HepG2 (cell line): ENCODE measurements around the gene ANKRD13C. TPM values are rescaled to one million over a fixed set of nuclear protein-coding genes. Genes with fewer than 3 reads are reported as not detected.

Source experiments
- ATAC-seq: fragments of 200-7000 bp; cut with Tn5 transposase; 3 replicates; pipeline ENCODE4 v1.9.1; 2020; ENCODE audit warnings: mild to moderate bottlenecking, moderate library complexity
- BruUV-seq: library from RNA; stranded (reverse); fragments of 400-500 nt; replicated peaks from 2 replicates; lab custom pipeline; 2021; lab: Mats Ljungman, UMichigan
- CTCF ChIA-PET: fragments of 300-600 bp; formaldehyde crosslinking; extraction: SDS; loops from one replicate; lab custom pipeline; 2021; ENCODE audit warnings: low total read pairs, inconsistent platforms, low intra/inter-chr PET ratio; lab: Yijun Ruan, JAX
- POLR2A ChIA-PET: fragments of 350-600 bp; sonication (Branson Sonifier 250); formaldehyde crosslinking; loops from one replicate; lab custom pipeline; 2020; ENCODE audit warnings: antibody characterized with exemption, inconsistent platforms; lab: Yijun Ruan, JAX
- DNase-seq: peaks from one replicate; pipeline ENCODE4 v3.0.0-alpha.2; 2015; ENCODE audit warnings: low spot score
- FAIRE-seq: peaks from 3 replicates; lab custom pipeline; 2011; peaks lifted over from hg19 to GRCh38; lab: Jason Lieb, UNC
- H2AFZ ChIP-seq: one replicate; pipeline ENCODE4 v1.6.1; 2011; ENCODE audit warnings: low read length, inconsistent platforms
- H3K27ac ChIP-seq: fragments of 300-600 bp; 3 replicates; pipeline ENCODE4 v1.8.0; 2011; ENCODE audit warnings: mixed run types, mild to moderate bottlenecking, mixed read lengths, low read length, inconsistent platforms; ENCODE audit not compliant: insufficient read depth; ENCODE audit errors: extremely low read length
- H3K27me3 ChIP-seq, 2 experiments: fragments of 200-600 bp in 1 of 2; 2 replicates in 1 of 2; 3 replicates in 1 of 2; pipeline versions ENCODE4 v1.6.0 to v1.8.0; 2011; ENCODE audit warnings: low read length in 2 of 2, mild to moderate bottlenecking in 2 of 2, moderate library complexity in 2 of 2, inconsistent platforms in 1 of 2; ENCODE audit not compliant: insufficient read depth in 2 of 2, control insufficient read depth in 1 of 2
- H3K36me3 ChIP-seq, 2 experiments: fragments of 200-600 bp in 1 of 2; replicated peaks in 1 of 2; 2 replicates in 1 of 2; 3 replicates in 1 of 2; pipeline versions ENCODE4 v1.5.1 to v1.8.0; 2011; ENCODE audit warnings: low read length in 2 of 2, inconsistent platforms in 1 of 2; ENCODE audit not compliant: insufficient read depth in 2 of 2, control insufficient read depth in 1 of 2
- H3K4me1 ChIP-seq: 2 replicates; pipeline ENCODE4 v1.5.1; 2012; ENCODE audit warnings: low read length, inconsistent platforms; ENCODE audit not compliant: insufficient read depth
- H3K4me2 ChIP-seq: 2 replicates; pipeline ENCODE4 v1.6.0; 2011; ENCODE audit warnings: low read depth, low read length, inconsistent platforms
- H3K4me3 ChIP-seq, 3 experiments: fragments of 200-600 bp in 1 of 3; sonication (generic), shearing (Covaris generic) in 1 of 3; replicated peaks in 1 of 3; 2 replicates each; pipeline ENCODE4 v1.5.1; 2011 to 2016; ENCODE audit warnings: low read length in 3 of 3, inconsistent platforms in 2 of 3, low read depth in 2 of 3, mild to moderate bottlenecking in 2 of 3, control low read depth in 1 of 3, mixed read lengths in 1 of 3; ENCODE audit not compliant: insufficient read depth in 1 of 3
- H3K79me2 ChIP-seq: one replicate; pipeline ENCODE4 v1.6.1; 2011; ENCODE audit warnings: low read length, inconsistent platforms; ENCODE audit not compliant: insufficient read depth
- H3K9ac ChIP-seq: 2 replicates; pipeline ENCODE4 v1.6.0; 2011; ENCODE audit warnings: mild to moderate bottlenecking, low read depth, low read length, inconsistent platforms; ENCODE audit not compliant: insufficient read depth
- H3K9me3 ChIP-seq: 2 replicates; pipeline ENCODE4 v1.5.1; 2012; ENCODE audit warnings: mild to moderate bottlenecking, low read length
- H4K20me1 ChIP-seq: 2 replicates; pipeline ENCODE4 v1.6.0; 2011; ENCODE audit warnings: inconsistent platforms, mild to moderate bottlenecking, low read length, moderate library complexity; ENCODE audit not compliant: insufficient read depth
- ARHGAP35 ChIP-seq: sonication (generic); formaldehyde crosslinking; IDR thresholded peaks from 2 replicates; pipeline ENCODE4 v1.9.0; 2022; ENCODE audit warnings: mild to moderate bottlenecking, inconsistent platforms, moderate library complexity, missing genetic modification reagents, borderline replicate concordance
- ATF7 ChIP-seq, 2 experiments: fragments of 450-650 bp in 1 of 2; sonication (generic) in 1 of 2; formaldehyde crosslinking in 1 of 2; IDR thresholded peaks; 2 replicates each; pipeline versions ENCODE4 v1.4.0 to v1.6.1; 2016 to 2020; ENCODE audit warnings: antibody characterized with exemption in 1 of 2, mild to moderate bottlenecking in 1 of 2, missing genetic modification reagents in 1 of 2
- PHF8 ChIP-seq: sonication (generic); formaldehyde crosslinking; IDR thresholded peaks from 2 replicates; pipeline ENCODE4 v1.5.0; 2020; ENCODE audit warnings: missing genetic modification reagents
- RORA ChIP-seq: sonication (generic); formaldehyde crosslinking; IDR thresholded peaks from 2 replicates; pipeline ENCODE4 v1.5.0; 2020; ENCODE audit warnings: mild to moderate bottlenecking, missing genetic modification reagents, moderate library complexity
- TEAD3 ChIP-seq: optimal IDR thresholded peaks from 2 replicates; pipeline ENCODE3; 2016; ENCODE audit warnings: borderline replicate concordance
- ZNF260 ChIP-seq: sonication (generic); formaldehyde crosslinking; IDR thresholded peaks from 2 replicates; pipeline ENCODE4 v1.4.0; 2020; ENCODE audit warnings: missing genetic modification reagents, low read depth, mild to moderate bottlenecking, borderline replicate concordance
- ZNF3 ChIP-seq: IDR thresholded peaks from 2 replicates; pipeline ENCODE4 v1.7.0; 2017; ENCODE audit warnings: inconsistent platforms
- WGBS: methylation state at CpG from one replicate; pipeline ENCODE4 v1.1.6; 2017; ENCODE audit warnings: low lambda C conversion rate; 5-methylcytosine and 5-hydroxymethylcytosine counted together
- in situ Hi-C: cut with HindIII; loops from 2 replicates; pipeline ENCODE4 v1.10.0; 2017; ENCODE audit warnings: low pct_unique_long_range_greater_than_20kb; ENCODE audit not compliant: extremely low pct_ligation_motif_present
- intact Hi-C: fragments of 100-400 bp; cut with micrococcal nuclease; formaldehyde crosslinking; loops from one replicate; pipeline ENCODE4 v1.10.0; 2022; ENCODE audit not compliant: unreplicated experiment
- polyA plus RNA-seq, 8 experiments: library from polyadenylated mRNA; depleted of rRNA in 3 of 8; stranded (reverse) in 7 of 8; unstranded in 1 of 8; fragments of >200 nt; fragmentation: Illumina TruSeq in 4 of 8; extraction: Trizol in 4 of 8; gene quantifications; 2 replicates each; pipeline versions ENCODE4 v1.2.1 to v1.2.3, GENCODE V29; 2011 to 2016; ENCODE audit warnings: low read depth in 4 of 8, missing spikeins in 1 of 8, mixed read lengths in 1 of 8; ENCODE audit not compliant: insufficient read depth in 1 of 8
- total RNA-seq, 5 experiments: library from RNA; depleted of rRNA; stranded (reverse); fragments of >200 nt; fragmentation: Illumina TruSeq; extraction: Trizol; gene quantifications; 2 replicates each; pipeline ENCODE4 v1.2.3, GENCODE V29; 2016; ENCODE audit warnings: low read depth in 1 of 5
- TF ChIP-seq, protein P1 (sequence below): sonication (generic); formaldehyde crosslinking; IDR thresholded peaks from 2 replicates; pipeline ENCODE4 v1.5.0; 2020; ENCODE audit warnings: missing genetic modification reagents

The ANKRD13C gene
- total and polyA plus RNA-seq, 2 of the 13 experiments (the other 11 are each of a cell fraction or from before 2014, with no cell fraction given), result 6.2 to 17.6 TPM

GRCh38 chr1:70334436-70334835 lies 20.1 kb downstream of the ANKRD13C start:
- no peak overlapping the region for H3K27ac ChIP-seq
- no TSS peak for BruUV-seq
- DNase-seq (no peak), FAIRE-seq (no peak), ATAC-seq (no peak)
- H3K27me3 ChIP-seq, result no peaks in the 10 kb centered on the region
- peaks cover 16% of the 10 kb centered on the region for H3K79me2 ChIP-seq
- intact Hi-C loops (no loop called here), in situ Hi-C loops (no loop called here)
- H3K36me3 ChIP-seq, result peaks cover 4 to 14% of the 10 kb centered on the region in 2 experiments; a peak in 2 of 5 replicates
- CTCF ChIA-PET, result no interaction called here
- no peak overlapping the region for H3K4me2 ChIP-seq
- H2AFZ ChIP-seq, result no peak overlapping the region
- WGBS, result 96% methylated on average over 9 of the region's 9 CpGs
- no peaks in the 10 kb centered on the region for H4K20me1 ChIP-seq
- no peaks in the 10 kb centered on the region for H3K9me3 ChIP-seq
- POLR2A ChIA-PET, result no interaction called here
- no peak overlapping the region for H3K9ac ChIP-seq
- H3K4me1 ChIP-seq, result peaks cover 6% of the 10 kb centered on the region
- TF ChIP-seq RORA (CRISPR knock-in tag) (no peak), ATF7 (IDR thresholded peaks at IDR 0.05) (0 out of 2 replicates have a peak, but pooled peaks have one; percentile 2), ATF7 (CRISPR knock-in tag; IDR thresholded peaks at IDR 0.05) (no peak)
- H3K4me3 ChIP-seq, result no peak overlapping the region

GRCh38 chr1:70333245-70333644 lies 21.3 kb downstream of the ANKRD13C start:
- no peaks in the 10 kb centered on the region for H3K27me3 ChIP-seq
- WGBS, result 97% methylated on average over 2 of the region's 2 CpGs
- no peak overlapping the region for H3K4me2 ChIP-seq
- ChIA-PET POLR2A (interaction anchor here (1.0 kb wide), 1 partner anchor 21 kb away, joined by 3 read pairs; the partner anchor contains the start of gene ANKRD13C), CTCF (no interaction called here)
- H3K27ac ChIP-seq, result no peak overlapping the region
- H3K9me3 ChIP-seq, result no peaks in the 10 kb centered on the region
- H3K36me3 ChIP-seq, result peaks cover 1 to 14% of the 10 kb centered on the region in 2 experiments; a peak in 1 of 5 replicates
- DNase-seq (peak; percentile 24), ATAC-seq (peak; percentile 54; the same call in 2 of the 3 replicates), FAIRE-seq (no peak)
- TF ChIP-seq TEAD3 (CRISPR knock-in tag) (peak; percentile 24), ZNF3 (CRISPR knock-in tag) (no peak), ZNF260 (CRISPR knock-in tag) (no peak), PHF8 (no peak), ARHGAP35 (CRISPR knock-in tag) (no peak)
- TF ChIP-seq, protein P1, sequence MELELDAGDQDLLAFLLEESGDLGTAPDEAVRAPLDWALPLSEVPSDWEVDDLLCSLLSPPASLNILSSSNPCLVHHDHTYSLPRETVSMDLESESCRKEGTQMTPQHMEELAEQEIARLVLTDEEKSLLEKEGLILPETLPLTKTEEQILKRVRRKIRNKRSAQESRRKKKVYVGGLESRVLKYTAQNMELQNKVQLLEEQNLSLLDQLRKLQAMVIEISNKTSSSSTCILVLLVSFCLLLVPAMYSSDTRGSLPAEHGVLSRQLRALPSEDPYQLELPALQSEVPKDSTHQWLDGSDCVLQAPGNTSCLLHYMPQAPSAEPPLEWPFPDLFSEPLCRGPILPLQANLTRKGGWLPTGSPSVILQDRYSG (CRISPR knock-in tag), result no peak
- no peak overlapping the region for H2AFZ ChIP-seq
- peaks cover 24% of the 10 kb centered on the region for H3K79me2 ChIP-seq
- no peaks in the 10 kb centered on the region for H4K20me1 ChIP-seq
- intact Hi-C loops, result no loop called here
- no peak overlapping the region for H3K4me3 ChIP-seq
- BruUV-seq, result no TSS peak
- H3K9ac ChIP-seq, result no peak overlapping the region
- H3K4me1 ChIP-seq, result peaks cover 6% of the 10 kb centered on the region
- in situ Hi-C loops, result no loop called here
